Brain microvascular endothelial cell (primary cell): ENCODE data around the gene APH1A.
"Not testable (repeated sequence)": the region's sequence is repeated elsewhere in the genome, so short reads cannot be mapped to it uniquely, and the experiment has no call there.

Experiments
- DNase-seq: peaks from one replicate; pipeline ENCODE4 v3.0.0-alpha.2; 2020
- H3K27ac ChIP-seq: fragments of 250-450 bp; sonication (Bioruptor Pico); 2 replicates; pipeline ENCODE4 v1.5.1; 2020; ENCODE audit warnings: mild to moderate bottlenecking, moderate library complexity
- H3K27me3 ChIP-seq: fragments of 250-450 bp; sonication (Bioruptor Pico); replicated peaks from 2 replicates; pipeline ENCODE4 v1.5.1; 2020; ENCODE audit warnings: mild to moderate bottlenecking
- H3K36me3 ChIP-seq: fragments of 250-450 bp; sonication (Bioruptor Pico); replicated peaks from 2 replicates; pipeline ENCODE4 v1.5.1; 2020; ENCODE audit warnings: mild to moderate bottlenecking
- H3K4me3 ChIP-seq: 2 replicates; pipeline ENCODE4 v1.5.1; 2011; ENCODE audit warnings: low read depth, mild to moderate bottlenecking, control low read depth, low read length, moderate library complexity
- CTCF ChIP-seq: IDR thresholded peaks from 2 replicates; pipeline ENCODE4 v1.5.1; 2011; ENCODE audit warnings: low read depth, mild to moderate bottlenecking, moderate library complexity, low read length, control low read depth, inconsistent platforms; ENCODE audit errors: missing control alignments
- in situ Hi-C: cut with HindIII; loops from 2 replicates; pipeline ENCODE4 v1.10.0; 2017; ENCODE audit warnings: low sequenced_read_pairs, low pct_ligation_motif_present

Gene APH1A

GRCh38 chr1:150221552-150221951, 47.3 kb downstream of the APH1A start:
- DNase-seq, result peak; percentile 29
- H3K36me3 ChIP-seq, result peaks cover 21% of the 10 kb centered on the region

GRCh38 chr1:150215855-150216254, 53.0 kb downstream of the APH1A start:
- H3K4me3 ChIP-seq, in situ Hi-C loops, H3K27ac ChIP-seq, H3K36me3 ChIP-seq, DNase-seq, H3K27me3 ChIP-seq: not testable (repeated sequence)

More at GRCh38 chr1:150221552-150221951, 47.3 kb downstream of the APH1A start:
- Histone ChIP-seq H3K27ac (no peak overlapping the region), H3K27me3 (no peaks in the 10 kb centered on the region), H3K4me3 (no peak overlapping the region)
- in situ Hi-C loops, result no loop called here
- TF ChIP-seq CTCF, result peak; percentile 46
